ENCODE measurements around the gene KXD1. TPM values are rescaled to one million over a fixed set of nuclear protein-coding genes. Genes with fewer than 3 reads are reported as not detected.

Gene KXD1
- total and polyA plus RNA-seq, 3 donors from 2014 or later = 124 to 163 (median 133) TPM

DNA sequence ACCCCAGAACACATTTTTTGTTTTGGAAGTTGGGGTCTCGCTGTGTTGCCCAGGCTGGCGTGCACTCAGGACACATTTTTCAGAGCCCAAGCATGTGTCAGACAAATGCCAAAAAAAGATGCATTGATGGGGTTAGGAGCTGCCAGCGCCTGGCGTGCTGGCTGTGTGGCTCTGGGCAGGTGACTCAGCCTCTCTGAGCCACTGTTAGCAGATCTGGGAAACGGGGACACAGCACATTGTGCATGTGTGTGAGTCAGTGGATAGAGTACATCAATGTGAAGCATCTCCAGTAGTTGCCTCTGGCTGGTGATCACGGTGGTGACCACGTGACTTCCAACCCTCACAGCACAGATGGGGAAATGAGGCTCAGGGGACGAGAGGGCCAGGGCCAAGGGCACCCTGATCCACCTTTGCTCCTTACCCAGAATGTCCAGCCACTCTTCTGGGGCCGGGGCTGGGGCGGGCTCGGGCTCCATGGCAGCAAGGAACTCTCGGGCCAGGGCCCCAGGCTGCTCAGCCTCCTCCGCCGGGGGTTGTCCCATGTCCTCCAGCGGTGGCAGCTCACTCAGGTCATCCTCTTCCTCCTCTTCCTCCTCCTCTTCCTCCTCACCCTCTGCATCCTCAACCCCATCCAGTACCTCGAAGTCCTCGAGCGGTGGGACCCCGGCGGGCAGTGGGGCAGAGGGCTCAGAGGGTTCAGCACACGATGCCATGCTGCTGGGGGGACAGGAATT is 16.2 kb upstream of the KXD1 start:
- peak; percentile 55 for DNase-seq
- Histone ChIP-seq H3K4me1 (peaks cover 13% of the 10 kb centered on the region), H3K27me3 (no peaks in the 10 kb centered on the region), H3K9me3 (no peaks in the 10 kb centered on the region), H3K4me3 (no peak overlapping the region), H3K36me3 (ENCODE audit: low read depth, missing control alignments) (no peaks in the 10 kb centered on the region), H3K27ac (peak overlapping the region in 1 of 2 donors; percentile 91)
- WGBS, 2 donors = 71 to 75% methylated on average over 19 to 21 of the region's 21 CpGs
- TF ChIP-seq, protein P1, sequence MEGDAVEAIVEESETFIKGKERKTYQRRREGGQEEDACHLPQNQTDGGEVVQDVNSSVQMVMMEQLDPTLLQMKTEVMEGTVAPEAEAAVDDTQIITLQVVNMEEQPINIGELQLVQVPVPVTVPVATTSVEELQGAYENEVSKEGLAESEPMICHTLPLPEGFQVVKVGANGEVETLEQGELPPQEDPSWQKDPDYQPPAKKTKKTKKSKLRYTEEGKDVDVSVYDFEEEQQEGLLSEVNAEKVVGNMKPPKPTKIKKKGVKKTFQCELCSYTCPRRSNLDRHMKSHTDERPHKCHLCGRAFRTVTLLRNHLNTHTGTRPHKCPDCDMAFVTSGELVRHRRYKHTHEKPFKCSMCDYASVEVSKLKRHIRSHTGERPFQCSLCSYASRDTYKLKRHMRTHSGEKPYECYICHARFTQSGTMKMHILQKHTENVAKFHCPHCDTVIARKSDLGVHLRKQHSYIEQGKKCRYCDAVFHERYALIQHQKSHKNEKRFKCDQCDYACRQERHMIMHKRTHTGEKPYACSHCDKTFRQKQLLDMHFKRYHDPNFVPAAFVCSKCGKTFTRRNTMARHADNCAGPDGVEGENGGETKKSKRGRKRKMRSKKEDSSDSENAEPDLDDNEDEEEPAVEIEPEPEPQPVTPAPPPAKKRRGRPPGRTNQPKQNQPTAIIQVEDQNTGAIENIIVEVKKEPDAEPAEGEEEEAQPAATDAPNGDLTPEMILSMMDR (IDR thresholded peaks at IDR 0.05) = no peak
- no peak for TF ChIP-seq POLR2A (IDR thresholded peaks at IDR 0.05)
- intact Hi-C loops (cut with DNase I; ENCODE audit: low total_unique reads) = no loop called here

DNA sequence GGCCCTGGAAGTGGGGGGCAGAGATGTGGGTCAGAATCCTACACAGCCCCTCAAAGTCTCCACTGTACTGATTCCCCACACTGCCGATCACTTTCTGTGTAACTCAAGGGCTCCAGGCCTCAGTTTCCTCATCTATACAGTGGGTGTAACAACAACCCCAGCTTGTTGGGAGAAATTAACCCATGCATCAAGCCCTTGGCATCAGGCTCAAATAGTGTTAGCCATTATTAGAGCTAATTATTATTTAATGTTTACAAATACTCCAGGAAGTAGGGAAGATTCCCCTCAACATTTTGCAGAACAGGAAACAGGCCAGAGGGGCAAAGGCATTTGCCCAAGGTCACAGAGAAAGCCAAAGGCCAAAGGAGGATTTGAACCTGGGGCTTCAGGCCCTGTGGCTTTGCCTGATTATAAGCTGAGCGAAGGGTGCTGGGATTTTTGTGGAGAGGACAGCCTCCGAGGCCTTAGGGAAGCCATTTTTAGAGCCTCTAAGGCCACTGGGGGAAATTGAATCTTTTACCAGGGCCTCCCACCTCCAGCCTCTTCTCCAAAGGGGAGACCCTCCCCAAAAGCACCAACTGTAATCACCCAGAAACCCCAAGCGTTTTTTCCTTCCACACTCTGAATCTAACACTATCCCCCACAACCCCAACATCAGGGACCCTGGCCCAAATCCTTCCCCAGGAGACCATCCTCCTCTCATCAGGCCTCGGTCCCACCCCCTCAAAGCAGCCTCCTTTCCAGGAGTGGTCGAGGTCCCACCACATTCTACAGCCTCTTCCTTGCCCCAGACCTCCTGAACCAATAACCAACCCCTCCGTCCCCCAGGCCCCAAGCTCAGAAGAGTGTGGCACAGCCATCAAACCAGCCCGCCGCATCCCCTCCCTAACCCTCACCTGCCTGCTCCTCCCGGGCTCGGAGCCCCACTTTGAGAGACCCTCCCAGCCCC is 15.4 kb upstream of the KXD1 start:
- Histone ChIP-seq H3K36me3 (ENCODE audit: low read depth, missing control alignments) (no peaks in the 10 kb centered on the region), H3K27ac (peak overlapping the region; percentile 91 to 92), H3K9me3 (no peaks in the 10 kb centered on the region), H3K27me3 (no peaks in the 10 kb centered on the region), H3K4me1 (peaks cover 13% of the 10 kb centered on the region), H3K4me3 (peak overlapping the region; percentile 78 to 79)
- 13 to 20% methylated on average over 11 of the region's 11 CpGs for WGBS, 2 donors
- intact Hi-C loops (cut with DNase I; ENCODE audit: low total_unique reads) = no loop called here
- no peak for DNase-seq
- no peak for TF ChIP-seq POLR2A (IDR thresholded peaks at IDR 0.05)
- TF ChIP-seq, protein P1 (IDR thresholded peaks at IDR 0.05) = no peak

DNA sequence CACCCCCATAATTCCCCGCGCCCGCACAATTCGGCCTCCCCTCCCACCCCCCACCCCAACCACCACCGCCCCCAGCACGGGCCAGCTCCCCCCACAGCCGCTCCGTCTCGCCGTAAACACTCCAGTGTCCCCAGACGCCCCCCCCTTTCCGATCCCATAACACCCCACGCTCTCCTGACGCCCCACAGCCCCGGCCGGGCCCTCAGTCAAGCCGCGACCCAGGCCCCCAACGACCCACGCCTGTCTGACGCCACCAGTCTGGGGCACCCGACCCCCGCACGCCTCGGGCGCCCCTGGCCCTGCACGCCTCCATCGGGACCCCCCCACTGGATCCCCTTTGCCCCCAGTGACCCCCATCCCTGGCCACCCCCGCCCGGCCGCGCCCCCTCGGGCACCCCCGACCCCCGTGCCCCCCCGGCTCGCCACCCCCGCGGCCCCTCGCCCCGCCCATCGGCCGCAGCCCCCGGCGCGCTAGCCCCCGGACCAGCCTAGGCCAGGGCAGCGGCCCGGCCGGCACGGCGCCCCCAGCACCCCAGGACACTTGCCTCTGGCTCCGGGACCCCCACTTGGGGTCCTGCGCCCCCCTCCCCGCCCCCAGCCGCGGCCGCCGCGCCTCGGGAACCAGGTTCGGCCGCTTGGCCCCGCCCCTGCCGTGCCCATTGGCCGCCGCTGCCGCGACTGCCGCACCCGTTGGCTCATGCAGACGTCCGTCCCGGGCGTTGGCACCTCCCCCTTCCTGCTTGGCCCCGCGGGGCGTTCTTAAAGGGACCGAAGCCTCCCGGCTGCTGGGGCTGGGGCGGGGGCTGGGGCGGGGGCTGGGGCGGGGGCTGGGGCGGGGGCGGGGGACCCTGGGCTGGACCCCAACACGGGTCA is 14.5 kb upstream of the KXD1 start, which contains the start of gene FKBP8:
TSS of gene FKBP8 (minus strand) at position 633 of the 873 bp plus-strand sequence. CDS start 1,603 bp downstream, outside the sequence.
- peak within 1 kb of the TSS; percentile 91 to 92 for H3K27ac ChIP-seq
- intact Hi-C loops (cut with DNase I; ENCODE audit: low total_unique reads) = no loop called here
- DNase-seq = peak; percentile 96
- H3K27me3 ChIP-seq = no peaks in the 10 kb centered on the region
- H3K4me3 ChIP-seq = peak within 1 kb of the TSS; percentile 78 to 79
- no peaks in the 10 kb centered on the region for H3K9me3 ChIP-seq
- H3K4me1 ChIP-seq = peaks cover 13% of the 10 kb centered on the region
- no peaks in the 10 kb centered on the region for H3K36me3 ChIP-seq (ENCODE audit: low read depth, missing control alignments)
- no peak for TF ChIP-seq POLR2A (IDR thresholded peaks at IDR 0.05)
- TF ChIP-seq, protein P1 (IDR thresholded peaks at IDR 0.05) = no peak
- whole genome bisulfite sequencing, 2 donors = 1 to 3% methylated on average over 18 to 39 of the region's 86 CpGs

DNA sequence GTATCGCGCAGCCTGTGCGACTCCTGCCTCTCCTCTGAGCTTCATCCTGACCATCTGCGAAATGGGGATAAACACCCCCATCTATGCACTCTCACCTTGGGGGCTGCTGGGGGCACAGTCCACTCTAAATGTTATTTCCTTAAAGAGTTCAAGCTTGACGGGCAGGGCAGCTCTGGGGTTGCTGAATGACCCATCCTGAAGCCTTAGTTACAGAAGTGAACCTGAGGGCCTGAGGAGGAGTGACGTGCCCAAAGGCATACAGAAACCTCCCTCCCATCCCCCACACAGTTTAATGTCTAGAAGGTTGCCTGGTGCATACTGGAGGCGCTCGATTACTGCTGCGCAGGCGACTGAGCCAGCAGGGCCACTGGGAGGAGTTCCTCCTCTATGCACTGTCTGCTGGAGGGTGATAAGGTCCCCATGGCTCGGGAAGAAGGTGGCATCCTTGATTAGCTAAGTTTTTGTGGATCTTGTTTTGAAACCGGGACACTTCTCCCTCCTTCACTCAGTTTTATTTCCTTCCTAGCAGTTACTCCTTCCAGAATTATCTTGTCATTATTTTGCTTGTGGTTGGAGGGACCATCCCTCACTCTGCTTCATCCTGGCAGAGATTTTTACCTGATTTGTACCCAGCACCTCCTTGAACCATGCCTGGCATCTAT is 13.7 kb upstream of the KXD1 start:
- Histone ChIP-seq H3K36me3 (ENCODE audit: low read depth, missing control alignments) (no peaks in the 10 kb centered on the region), H3K4me1 (peaks cover 13% of the 10 kb centered on the region), H3K27me3 (no peaks in the 10 kb centered on the region), H3K9me3 (no peaks in the 10 kb centered on the region), H3K4me3 (peak overlapping the region; percentile 78 to 79), H3K27ac (peak overlapping the region; percentile 91 to 92)
- WGBS, 2 donors = 5 to 8% methylated on average over 8 to 12 of the region's 12 CpGs
- peak; percentile 48 for DNase-seq
- intact Hi-C loops (cut with DNase I; ENCODE audit: low total_unique reads) = no loop called here
- TF ChIP-seq POLR2A (IDR thresholded peaks at IDR 0.05) = no peak
- TF ChIP-seq, protein P1 (IDR thresholded peaks at IDR 0.05) = no peak
